Measurements from ENCODE around the gene CEP128.

CEP128 gene

DNA sequence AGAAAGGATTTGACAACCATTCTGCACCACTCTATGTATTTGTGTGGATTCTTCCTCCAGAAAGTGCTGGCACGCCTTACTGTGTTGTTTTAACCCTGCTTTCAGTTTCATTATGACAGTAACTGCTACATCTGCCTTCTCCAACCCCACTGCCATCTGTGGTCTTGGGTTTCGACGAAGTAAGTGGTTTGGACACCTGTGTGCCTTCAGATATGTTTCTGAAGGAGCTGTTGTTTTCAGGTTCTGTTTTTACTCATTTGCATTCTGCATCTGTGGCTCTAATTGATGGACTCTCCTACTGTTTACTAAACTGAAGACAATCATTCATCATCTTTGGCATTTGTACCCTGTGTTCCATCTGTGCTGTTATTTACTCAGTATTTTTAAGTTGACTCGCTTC lies 18.0 kb upstream of the CEP128 start:
- no peak for TF ChIP-seq GATA2 (IDR thresholded peaks at IDR 0.05; ENCODE audit: low read depth, low read length)
- TF ChIP-seq GATA3 (IDR thresholded peaks at IDR 0.05; ENCODE audit: low read depth, low read length) = no peak

DNA sequence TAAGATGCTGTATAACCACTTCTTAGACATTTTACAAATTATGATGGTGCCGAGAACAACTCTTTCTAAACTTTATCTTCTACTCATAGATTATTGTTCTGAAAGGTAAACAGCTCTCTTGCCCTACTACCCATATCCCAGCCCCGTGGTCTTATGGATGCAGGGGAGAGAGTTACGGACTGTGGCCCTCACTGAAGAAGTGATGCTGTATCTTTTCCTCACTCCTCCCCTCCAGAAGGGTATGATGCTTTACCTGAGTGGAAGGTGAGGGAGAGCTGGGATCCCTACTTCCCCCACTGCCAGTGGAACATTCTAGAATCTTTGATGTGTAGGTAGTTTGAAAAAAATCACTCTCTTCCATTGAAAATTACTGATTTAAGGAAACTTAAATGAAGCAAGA lies 17.4 kb upstream of the CEP128 start:
- TF ChIP-seq GATA3 (IDR thresholded peaks at IDR 0.05; ENCODE audit: low read depth, low read length) = no peak
- no peak for TF ChIP-seq GATA2 (IDR thresholded peaks at IDR 0.05; ENCODE audit: low read depth, low read length)

- TF ChIP-seq GATA3 (IDR thresholded peaks at IDR 0.05; ENCODE audit: low read depth, low read length) = no peak
- TF ChIP-seq GATA2 (IDR thresholded peaks at IDR 0.05; ENCODE audit: low read depth, low read length) = no peak
These were observed 16.7 kb upstream of the CEP128 start for GRCh38 chr14:80958226-80958625.

- TF ChIP-seq GATA2 (IDR thresholded peaks at IDR 0.05; ENCODE audit: low read depth, low read length) (no peak), GATA3 (IDR thresholded peaks at IDR 0.05; ENCODE audit: low read depth, low read length) (no peak)
These were observed 16.1 kb upstream of the CEP128 start for GRCh38 chr14:80957613-80958012.

- TF ChIP-seq GATA2 (IDR thresholded peaks at IDR 0.05; ENCODE audit: low read depth, low read length) = no peak
These were observed 15.4 kb upstream of the CEP128 start for GRCh38 chr14:80956922-80957321.

- TF ChIP-seq GATA3 (IDR thresholded peaks at IDR 0.05; ENCODE audit: low read depth, low read length) (no peak), GATA2 (IDR thresholded peaks at IDR 0.05; ENCODE audit: low read depth, low read length) (no peak)
These were observed 14.6 kb upstream of the CEP128 start for GRCh38 chr14:80956102-80956501.

- TF ChIP-seq GATA2 (IDR thresholded peaks at IDR 0.05; ENCODE audit: low read depth, low read length) (no peak), GATA3 (IDR thresholded peaks at IDR 0.05; ENCODE audit: low read depth, low read length) (no peak)
These were observed 13.9 kb upstream of the CEP128 start, which contains the start of gene TSHR for GRCh38 chr14:80955416-80955941. Gene TSHR (plus strand): TSS chr14:80955621. CDS start chr14:80955681, 60 bp downstream.

- TF ChIP-seq GATA2 (IDR thresholded peaks at IDR 0.05; ENCODE audit: low read depth, low read length) (no peak), GATA3 (IDR thresholded peaks at IDR 0.05; ENCODE audit: low read depth, low read length) (no peak)
These were observed 13.3 kb upstream of the CEP128 start for GRCh38 chr14:80954687-80955299.

DNA sequence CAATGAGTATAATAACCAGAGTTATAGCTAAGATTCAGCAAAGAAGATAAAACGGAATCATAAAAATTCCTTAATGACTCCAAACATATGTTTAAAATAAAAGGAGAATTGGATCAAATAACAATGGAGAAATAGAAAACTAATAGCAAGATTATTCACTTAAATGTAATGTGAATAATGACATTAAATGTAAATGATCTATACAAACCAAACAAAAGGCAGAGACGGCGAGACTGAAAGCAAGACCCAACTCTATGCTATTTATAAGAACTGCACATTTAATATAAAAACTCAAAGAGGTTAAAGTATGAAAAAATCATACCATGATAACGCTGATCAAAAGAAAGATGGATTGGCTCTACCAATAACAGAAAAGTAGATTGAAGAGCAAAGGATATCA lies 10.0 kb upstream of the CEP128 start:
- TF ChIP-seq GATA2 (IDR thresholded peaks at IDR 0.05; ENCODE audit: low read depth, low read length) = no peak
- TF ChIP-seq GATA3 (IDR thresholded peaks at IDR 0.05; ENCODE audit: low read depth, low read length) = no peak

DNA sequence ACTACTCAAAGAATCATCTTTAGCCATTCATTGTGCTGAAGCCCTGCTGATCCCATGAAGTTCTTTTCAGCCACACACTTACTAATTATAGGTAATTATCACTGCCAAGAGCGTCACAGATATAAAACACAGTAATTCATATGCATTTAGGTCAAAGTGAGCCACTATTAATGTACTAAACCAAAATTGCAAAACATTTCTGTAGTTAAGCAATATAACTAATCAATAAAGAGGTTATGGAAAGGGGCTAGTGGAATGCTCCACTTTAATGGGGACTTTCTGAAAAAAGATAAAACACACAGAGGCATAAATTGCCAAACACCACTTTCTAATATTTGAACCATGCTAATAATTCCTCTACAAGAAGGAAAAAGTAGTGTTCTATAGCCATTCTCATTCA lies 6.8 kb upstream of the CEP128 start:
- no peak for TF ChIP-seq GATA3 (IDR thresholded peaks at IDR 0.05; ENCODE audit: low read depth, low read length)
- no peak for TF ChIP-seq GATA2 (IDR thresholded peaks at IDR 0.05; ENCODE audit: low read depth, low read length)

DNA sequence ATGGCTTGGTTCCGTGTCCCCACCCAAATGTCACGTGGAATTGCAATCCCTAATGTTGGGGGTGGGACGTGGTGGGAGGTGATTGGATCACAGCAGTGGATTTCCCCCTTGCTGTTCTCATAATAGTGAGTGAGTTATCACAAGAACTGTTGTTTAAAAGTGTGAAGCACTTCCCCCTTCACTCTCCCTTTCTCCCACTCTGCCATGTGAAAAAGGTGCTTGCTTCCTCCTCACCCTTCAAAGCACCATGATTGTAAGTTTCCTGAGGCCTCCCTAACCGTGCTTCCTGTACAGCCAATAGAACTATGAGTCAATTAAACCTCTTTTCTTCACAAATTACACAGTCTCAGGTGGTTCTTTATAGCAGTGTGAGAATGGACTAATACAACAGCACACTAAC lies 5.3 kb upstream of the CEP128 start:
- TF ChIP-seq GATA3 (IDR thresholded peaks at IDR 0.05; ENCODE audit: low read depth, low read length) = no peak
- no peak for TF ChIP-seq GATA2 (IDR thresholded peaks at IDR 0.05; ENCODE audit: low read depth, low read length)

GRCh38 chr14:80946187-80946586 lies 4.6 kb upstream of the CEP128 start:
- TF ChIP-seq GATA2 (IDR thresholded peaks at IDR 0.05; ENCODE audit: low read depth, low read length) (no peak), GATA3 (IDR thresholded peaks at IDR 0.05; ENCODE audit: low read depth, low read length) (no peak)

DNA sequence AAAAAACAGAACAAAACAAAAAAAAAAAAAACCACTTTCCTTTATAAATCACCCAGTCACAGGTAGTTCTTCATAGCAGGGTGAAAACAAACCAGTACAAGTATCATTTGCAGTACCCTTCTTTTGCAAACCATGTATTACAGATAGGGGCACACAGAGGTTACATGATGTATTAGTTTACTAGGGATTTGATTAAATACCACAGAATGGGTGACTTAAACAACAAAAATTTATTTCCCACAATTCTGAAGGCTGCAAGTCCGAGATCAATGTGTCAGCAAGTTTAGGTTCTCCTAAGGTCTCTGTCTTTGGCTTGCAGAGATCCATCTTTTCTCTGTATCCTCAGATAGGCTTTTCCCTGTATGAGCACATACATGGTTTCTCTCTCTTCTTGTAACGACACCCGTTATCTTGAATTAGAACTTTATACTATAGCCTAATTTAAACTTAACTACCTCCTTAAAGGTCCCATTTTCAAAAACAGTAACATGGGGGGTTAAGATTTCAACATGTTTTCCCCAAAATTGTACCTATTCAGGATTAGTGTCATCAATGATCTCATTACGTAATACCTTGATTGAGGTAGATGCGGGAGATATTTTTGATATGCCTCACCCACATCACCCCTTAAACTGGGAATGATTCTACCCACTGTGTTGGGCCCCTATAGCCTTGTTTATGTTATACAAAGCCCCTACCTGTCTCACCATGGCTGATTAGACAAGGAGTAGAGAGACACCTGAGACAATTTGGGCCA lies 3.5 kb upstream of the CEP128 start:
- no peak for TF ChIP-seq GATA2 (IDR thresholded peaks at IDR 0.05; ENCODE audit: low read depth, low read length)
- TF ChIP-seq GATA3 (IDR thresholded peaks at IDR 0.05; ENCODE audit: low read depth, low read length) = no peak

DNA sequence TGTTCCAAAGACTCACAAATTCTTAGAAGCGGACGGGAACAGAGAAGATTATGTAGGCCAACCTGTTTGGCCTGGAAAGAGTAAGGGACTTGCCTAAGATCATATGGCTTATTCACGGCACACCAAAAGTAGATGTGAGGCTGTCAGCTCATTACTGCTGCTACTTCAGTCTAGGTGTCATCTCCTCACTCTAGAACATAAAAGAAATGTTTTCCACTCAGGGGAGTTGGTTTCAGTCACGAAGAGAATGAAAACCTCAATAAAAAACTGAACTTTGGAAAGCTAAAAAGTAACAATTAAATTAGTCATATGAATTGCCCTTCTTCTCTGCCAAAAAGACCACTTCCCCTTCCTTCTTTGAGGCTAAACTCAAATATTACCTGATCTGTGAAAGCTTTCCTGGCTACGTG lies 658 bp upstream of the CEP128 start:
- TF ChIP-seq GATA3 (IDR thresholded peaks at IDR 0.05; ENCODE audit: low read depth, low read length) (no peak), GATA2 (IDR thresholded peaks at IDR 0.05; ENCODE audit: low read depth, low read length) (no peak)

GRCh38 chr14:80940146-80940545 lies 1.4 kb downstream of the CEP128 start:
- no peak for TF ChIP-seq GATA3 (IDR thresholded peaks at IDR 0.05; ENCODE audit: low read depth, low read length)
- TF ChIP-seq GATA2 (IDR thresholded peaks at IDR 0.05; ENCODE audit: low read depth, low read length) = no peak

Measured in SH-SY5Y (cell line).